ENCODE measurements around the gene TBC1D13. TPM values are rescaled to one million over a fixed set of nuclear protein-coding genes. Genes with fewer than 3 reads are reported as not detected.

TBC1D13 gene
- total and polyA plus RNA-seq, 2 of the 4 experiments (the other 2 are of a cell fraction): 9.1 to 26.4 TPM

DNA sequence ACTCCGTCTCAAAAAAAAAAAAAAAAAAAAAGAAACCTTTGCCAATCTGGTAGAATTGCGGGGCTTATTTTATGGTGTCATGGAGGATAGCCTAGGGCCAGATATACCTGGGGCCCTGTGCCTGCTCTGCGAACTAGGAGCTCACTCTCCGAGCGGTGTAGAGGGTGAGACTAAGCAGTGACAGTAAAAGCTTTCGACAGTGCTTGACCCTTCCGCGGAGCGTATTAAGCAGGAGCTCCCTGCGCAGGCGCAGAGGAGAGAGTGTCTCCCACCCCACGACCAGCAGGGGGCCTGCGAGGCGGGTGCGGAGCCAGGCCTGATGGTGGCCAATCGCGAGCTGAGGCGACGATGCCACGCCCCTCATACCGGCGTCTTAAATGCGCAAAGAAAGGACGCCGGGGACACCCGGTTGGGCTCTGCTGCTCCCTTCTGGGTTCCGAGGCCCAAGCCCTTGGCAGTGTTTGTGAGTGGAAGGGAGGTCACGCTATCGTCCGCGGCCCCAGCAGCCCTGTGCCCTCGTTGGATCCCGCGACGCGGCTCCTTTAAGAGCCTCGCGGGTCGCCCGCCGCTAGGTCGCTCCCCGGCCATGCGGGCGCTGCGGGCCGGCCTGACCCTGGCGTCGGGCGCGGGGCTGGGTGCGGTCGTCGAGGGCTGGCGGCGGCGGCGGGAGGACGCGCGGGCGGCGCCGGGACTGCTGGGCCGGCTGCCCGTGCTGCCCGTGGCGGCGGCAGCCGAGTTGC is 31.2 kb downstream of the TBC1D13 start, which contains the start of gene ENDOG:
ENDOG (plus strand) TSS at position 402 of the 740 bp plus-strand sequence; CDS start at position 587, 185 bp downstream.
- peaks cover 12% of the 10 kb centered on the region for H3K36me3 ChIP-seq (ENCODE audit: control insufficient read depth, insufficient read depth, low read length)
- in situ Hi-C loops (cut with MboI; ENCODE audit: low sequenced_read_pairs): no loop called here
- peak within 1 kb of the TSS; percentile 93 for H3K4me2 ChIP-seq (ENCODE audit: low read depth, low read length)
- peak within 1 kb of the TSS in 1 of 2 experiments; percentile 97; a peak in 2 of 4 replicates for H4K8ac ChIP-seq (ENCODE audit: low read depth in 2 of 2, low read length in 2 of 2)
- peak within 1 kb of the TSS; percentile 59 for H2BK5ac ChIP-seq (ENCODE audit: low read depth, low read length, poor library complexity, severe bottlenecking)
- peaks cover 4% of the 10 kb centered on the region; the same call in 1 of the 2 replicates for H3K4me1 ChIP-seq (ENCODE audit: control insufficient read depth, insufficient read depth, low read length)
- 0 out of 2 replicates have a peak within 1 kb of the TSS, but pooled peaks have one; percentile 59 for H3K14ac ChIP-seq (replicated peaks; ENCODE audit: low read depth, low read length)
- H3K9me3 ChIP-seq (ENCODE audit: control insufficient read depth, insufficient read depth, low read length): no peaks in the 10 kb centered on the region
- peak within 1 kb of the TSS; percentile 94 for H4K5ac ChIP-seq (ENCODE audit: low read depth, low read length)
- H3K79me1 ChIP-seq (ENCODE audit: low read depth in 1 of 2, low read length in 2 of 2): peaks cover 0 to 15% of the 10 kb centered on the region in 2 experiments; a peak in 3 of 4 replicates
- peak within 1 kb of the TSS; percentile 63; the same call in 1 of the 2 replicates for H3K18ac ChIP-seq (ENCODE audit: low read depth, low read length)
- CTCF ChIA-PET: interaction anchor here (0.6 to 2.1 kb wide), 14 partner anchors 9 to 183 kb away, joined by 3 to 11 read pairs (median 3); partner anchors contain the start of gene SPOUT1
- peak; percentile 97 for ATAC-seq (ENCODE audit: low read depth)
- no peak within 1 kb of the TSS for H3K56ac ChIP-seq (ENCODE audit: extremely low read depth, insufficient read depth, low read length)
- no peak within 1 kb of the TSS for H2BK15ac ChIP-seq (ENCODE audit: low read depth, low read length)
- peaks cover 9% of the 10 kb centered on the region; the same call in 1 of the 2 replicates for H3K9me1 ChIP-seq (ENCODE audit: insufficient read depth, low read length)
- POLR2A ChIA-PET (ENCODE audit: unreplicated experiment): interaction anchor here (0.7 kb wide), 1 partner anchor 27 kb away, joined by 16 read pairs; no protein-coding TSS in a partner anchor
- H3K27me3 ChIP-seq (ENCODE audit: control insufficient read depth, insufficient read depth, low read length): no peaks in the 10 kb centered on the region
- peak within 1 kb of the TSS; percentile 58 for H3K27ac ChIP-seq (ENCODE audit: insufficient read depth, low read length)
- peak within 1 kb of the TSS; percentile 59 for H3K4me3 ChIP-seq (ENCODE audit: insufficient read depth, low read depth, low read length)
- H3K9ac ChIP-seq (ENCODE audit: low read depth, low read length): peak within 1 kb of the TSS; percentile 60
- H2AFZ ChIP-seq (replicated peaks; ENCODE audit: low read length, poor library complexity): peak within 1 kb of the TSS; percentile 94
- peak within 1 kb of the TSS; percentile 70 for H3K23ac ChIP-seq (ENCODE audit: low read depth, low read length)
- BruUV-seq (replicated peaks): no TSS peak
- DNase-seq: peak; percentile 93
- no peak within 1 kb of the TSS for H2BK20ac ChIP-seq (ENCODE audit: low read depth, low read length)
- H3K4ac ChIP-seq (ENCODE audit: low read depth, low read length): peak within 1 kb of the TSS; percentile 47; the same call in 1 of the 2 replicates
- peak within 1 kb of the TSS; percentile 83 for H2AK5ac ChIP-seq (ENCODE audit: low read depth, low read length)
- 1% methylated on average over 46 of the region's 70 CpGs; no CpG with 5 or more reads in 1 of the 2 experiments for WGBS, 2 experiments (ENCODE audit: extremely low coverage in 2 of 2, insufficient read length in 1 of 2)
- H4K91ac ChIP-seq (ENCODE audit: insufficient read depth, low read depth, low read length): no peak within 1 kb of the TSS; the same call in 1 of the 2 replicates
- peaks cover 14% of the 10 kb centered on the region for H4K20me1 ChIP-seq (ENCODE audit: insufficient read depth, low read length)
- dilution Hi-C loops (cut with HindIII; ENCODE audit: low sequenced_read_pairs, unreplicated experiment): no loop called here
- peak within 1 kb of the TSS; percentile 83 for H2AK9ac ChIP-seq (replicated peaks; ENCODE audit: low read depth, low read length, poor library complexity)
- intact Hi-C loops (cut with micrococcal nuclease): no loop called here
- no peak within 1 kb of the TSS for H2BK120ac ChIP-seq (ENCODE audit: low read depth, low read length)
- no peak for TF ChIP-seq RFX5 (IDR thresholded peaks at IDR 0.05; ENCODE audit: low read depth, low read length)
- TF ChIP-seq MAZ (IDR thresholded peaks at IDR 0.05; ENCODE audit: borderline replicate concordance, low read depth, low read length): peak; percentile 46; the same call in 1 of the 2 replicates
- TF ChIP-seq MXI1 (IDR thresholded peaks at IDR 0.05; ENCODE audit: borderline replicate concordance, low read depth, low read length): peak; percentile 26; the same call in 1 of the 2 replicates
- no peak for TF ChIP-seq ELK1 (IDR thresholded peaks at IDR 0.05; ENCODE audit: borderline replicate concordance, low read depth, low read length)
- no peak for TF ChIP-seq CHD1 (IDR thresholded peaks at IDR 0.05; ENCODE audit: low read depth, low read length)
- peak; percentile 59 for TF ChIP-seq SMC3 (IDR thresholded peaks at IDR 0.05; ENCODE audit: low read depth, low read length)
- TF ChIP-seq MAFK (IDR thresholded peaks at IDR 0.05; ENCODE audit: low read depth, low read length): no peak
- TF ChIP-seq FOS (IDR thresholded peaks at IDR 0.05; ENCODE audit: low read depth, low read length): no peak
- peak; percentile 53 for TF ChIP-seq RAD21 (IDR thresholded peaks at IDR 0.05; ENCODE audit: low read length)
- TF ChIP-seq USF2 (IDR thresholded peaks at IDR 0.05; ENCODE audit: low read depth, low read length): no peak
- TF ChIP-seq NFE2L2 (IDR thresholded peaks at IDR 0.05; ENCODE audit: low read depth, low read length): no peak
- no peak for TF ChIP-seq RCOR1 (IDR thresholded peaks at IDR 0.05; ENCODE audit: insufficient replicate concordance, low read length)
- TF ChIP-seq BHLHE40 (IDR thresholded peaks at IDR 0.05; ENCODE audit: low read depth, low read length): peak; percentile 10; the same call in 1 of the 2 replicates
- TF ChIP-seq CEBPB (IDR thresholded peaks at IDR 0.05; ENCODE audit: low read depth, low read length): no peak
- TF ChIP-seq POLR2A (IDR thresholded peaks at IDR 0.05; ENCODE audit: low read depth, low read length): peak; percentile 85

All from IMR-90 (cell line).